ENCODE measurements around the gene PSMB3.

The PSMB3 gene

DNA sequence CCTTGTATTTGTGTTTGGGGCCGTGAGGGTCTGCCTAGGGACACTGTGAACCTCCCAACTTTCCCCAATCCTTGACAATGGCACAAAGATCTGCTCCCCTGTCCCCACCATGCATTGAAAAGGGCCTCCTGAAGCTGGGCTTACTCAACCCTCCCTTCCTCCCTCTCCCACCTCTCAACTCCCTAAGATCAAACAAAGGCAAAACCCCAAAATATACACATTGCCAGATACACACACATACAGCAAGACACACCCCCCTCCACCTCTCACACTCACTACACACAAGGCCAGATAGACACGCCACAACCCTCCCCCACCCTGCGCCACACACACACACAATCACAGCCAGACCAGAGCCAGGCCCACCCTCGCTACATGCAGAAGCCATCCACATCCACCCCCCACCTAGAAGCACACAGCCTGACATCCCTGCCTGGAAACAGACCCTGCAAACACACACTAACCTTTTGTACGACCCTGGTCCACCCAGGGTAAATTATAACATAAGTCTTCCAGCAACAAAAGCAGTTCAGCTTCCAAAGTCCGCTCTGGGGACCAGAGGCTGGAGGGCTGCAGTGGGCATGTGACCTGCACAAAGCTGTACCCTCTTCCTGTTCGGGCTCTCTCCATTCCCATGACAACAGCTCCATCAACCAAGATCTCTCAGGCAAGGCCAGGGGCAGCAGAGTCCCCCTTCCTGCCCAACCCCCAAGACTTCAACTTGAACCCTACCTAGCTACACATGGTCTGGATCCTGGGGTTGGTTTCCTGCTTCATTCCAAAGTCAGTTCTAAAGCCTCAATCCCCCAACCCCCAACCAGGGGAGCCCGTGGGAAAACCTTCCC is 6.3 kb upstream of the PSMB3 start:
- Histone ChIP-seq H3K36me3 (ENCODE audit: control insufficient read depth in 2 of 2, insufficient read depth in 1 of 2, low read length in 2 of 2) (no peaks in the 10 kb centered on the region; a peak in 1 of 3 replicates), H3K27ac (ENCODE audit: extremely low read depth, low read depth, low read length) (peak overlapping the region; percentile 96), H3K4me3 (ENCODE audit: low read depth, low read length) (peak overlapping the region; percentile 86), H3K9me3 (ENCODE audit: control insufficient read depth, insufficient read depth, low read depth, low read length) (no peaks in the 10 kb centered on the region), H3K4me1 (ENCODE audit: control insufficient read depth, insufficient read depth, low read length) (peaks cover 43% of the 10 kb centered on the region)
- CTCF ChIA-PET, result interaction anchor here (0.5 to 4.6 kb wide), 8 partner anchors 11 to 501 kb away, joined by 3 to 47 read pairs (median 3); no protein-coding TSS in a partner anchor
- POLR2A ChIA-PET, result interaction anchor here (0.7 to 2.1 kb wide), 7 partner anchors 8 to 107 kb away, joined by 3 to 18 read pairs (median 3); partner anchors contain the start of gene RPL23
- TF ChIP-seq ZNF266 (tag by site-specific recombination; IDR thresholded peaks at IDR 0.05; ENCODE audit: low read depth) (no peak), ZFP3 (tag by site-specific recombination; IDR thresholded peaks at IDR 0.05; ENCODE audit: low read depth) (no peak), ZSCAN23 (tag by site-specific recombination; IDR thresholded peaks at IDR 0.05) (peak; percentile 83; the same call in 1 of the 2 replicates), ZNF600 (tag by site-specific recombination; IDR thresholded peaks at IDR 0.05) (peak; percentile 84; the same call in 1 of the 2 replicates), ZSCAN16 (tag by site-specific recombination; IDR thresholded peaks at IDR 0.05) (no peak), ZNF701 (tag by site-specific recombination; IDR thresholded peaks at IDR 0.05) (no peak), ZNF292 (tag by site-specific recombination; IDR thresholded peaks at IDR 0.05; ENCODE audit: borderline replicate concordance, low read depth) (no peak), ZNF112 (tag by site-specific recombination; IDR thresholded peaks at IDR 0.05) (no peak), ZNF548 (tag by site-specific recombination; IDR thresholded peaks at IDR 0.05) (no peak), ZNF19 (tag by site-specific recombination; IDR thresholded peaks at IDR 0.05; ENCODE audit: low read depth) (no peak), ZNF624 (tag by site-specific recombination; IDR thresholded peaks at IDR 0.05) (no peak), MEIS1 (CRISPR knock-in tag; IDR thresholded peaks at IDR 0.05; ENCODE audit: borderline replicate concordance) (no peak), TCF7L2 (IDR thresholded peaks at IDR 0.05; ENCODE audit: borderline replicate concordance, low read depth, low read length) (no peak), KLF1 (tag by site-specific recombination; IDR thresholded peaks at IDR 0.05) (peak; percentile 84), ZNF558 (tag by site-specific recombination; IDR thresholded peaks at IDR 0.05) (no peak), IKZF3 (tag by site-specific recombination; IDR thresholded peaks at IDR 0.05) (no peak), ZNF48 (tag by site-specific recombination; IDR thresholded peaks at IDR 0.05) (no peak), REPIN1 (tag by site-specific recombination; IDR thresholded peaks at IDR 0.05; ENCODE audit: low read depth) (no peak), ZNF529 (tag by site-specific recombination; IDR thresholded peaks at IDR 0.05; ENCODE audit: insufficient replicate concordance) (no peak), ZNF175 (tag by site-specific recombination; IDR thresholded peaks at IDR 0.05) (no peak), ZNF777 (tag by site-specific recombination; IDR thresholded peaks at IDR 0.05; ENCODE audit: borderline replicate concordance) (no peak)
- TF ChIP-seq, protein P1, sequence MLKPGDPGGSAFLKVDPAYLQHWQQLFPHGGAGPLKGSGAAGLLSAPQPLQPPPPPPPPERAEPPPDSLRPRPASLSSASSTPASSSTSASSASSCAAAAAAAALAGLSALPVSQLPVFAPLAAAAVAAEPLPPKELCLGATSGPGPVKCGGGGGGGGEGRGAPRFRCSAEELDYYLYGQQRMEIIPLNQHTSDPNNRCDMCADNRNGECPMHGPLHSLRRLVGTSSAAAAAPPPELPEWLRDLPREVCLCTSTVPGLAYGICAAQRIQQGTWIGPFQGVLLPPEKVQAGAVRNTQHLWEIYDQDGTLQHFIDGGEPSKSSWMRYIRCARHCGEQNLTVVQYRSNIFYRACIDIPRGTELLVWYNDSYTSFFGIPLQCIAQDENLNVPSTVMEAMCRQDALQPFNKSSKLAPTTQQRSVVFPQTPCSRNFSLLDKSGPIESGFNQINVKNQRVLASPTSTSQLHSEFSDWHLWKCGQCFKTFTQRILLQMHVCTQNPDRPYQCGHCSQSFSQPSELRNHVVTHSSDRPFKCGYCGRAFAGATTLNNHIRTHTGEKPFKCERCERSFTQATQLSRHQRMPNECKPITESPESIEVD (tag by site-specific recombination; IDR thresholded peaks at IDR 0.05), result no peak
- TF ChIP-seq, protein P2, sequence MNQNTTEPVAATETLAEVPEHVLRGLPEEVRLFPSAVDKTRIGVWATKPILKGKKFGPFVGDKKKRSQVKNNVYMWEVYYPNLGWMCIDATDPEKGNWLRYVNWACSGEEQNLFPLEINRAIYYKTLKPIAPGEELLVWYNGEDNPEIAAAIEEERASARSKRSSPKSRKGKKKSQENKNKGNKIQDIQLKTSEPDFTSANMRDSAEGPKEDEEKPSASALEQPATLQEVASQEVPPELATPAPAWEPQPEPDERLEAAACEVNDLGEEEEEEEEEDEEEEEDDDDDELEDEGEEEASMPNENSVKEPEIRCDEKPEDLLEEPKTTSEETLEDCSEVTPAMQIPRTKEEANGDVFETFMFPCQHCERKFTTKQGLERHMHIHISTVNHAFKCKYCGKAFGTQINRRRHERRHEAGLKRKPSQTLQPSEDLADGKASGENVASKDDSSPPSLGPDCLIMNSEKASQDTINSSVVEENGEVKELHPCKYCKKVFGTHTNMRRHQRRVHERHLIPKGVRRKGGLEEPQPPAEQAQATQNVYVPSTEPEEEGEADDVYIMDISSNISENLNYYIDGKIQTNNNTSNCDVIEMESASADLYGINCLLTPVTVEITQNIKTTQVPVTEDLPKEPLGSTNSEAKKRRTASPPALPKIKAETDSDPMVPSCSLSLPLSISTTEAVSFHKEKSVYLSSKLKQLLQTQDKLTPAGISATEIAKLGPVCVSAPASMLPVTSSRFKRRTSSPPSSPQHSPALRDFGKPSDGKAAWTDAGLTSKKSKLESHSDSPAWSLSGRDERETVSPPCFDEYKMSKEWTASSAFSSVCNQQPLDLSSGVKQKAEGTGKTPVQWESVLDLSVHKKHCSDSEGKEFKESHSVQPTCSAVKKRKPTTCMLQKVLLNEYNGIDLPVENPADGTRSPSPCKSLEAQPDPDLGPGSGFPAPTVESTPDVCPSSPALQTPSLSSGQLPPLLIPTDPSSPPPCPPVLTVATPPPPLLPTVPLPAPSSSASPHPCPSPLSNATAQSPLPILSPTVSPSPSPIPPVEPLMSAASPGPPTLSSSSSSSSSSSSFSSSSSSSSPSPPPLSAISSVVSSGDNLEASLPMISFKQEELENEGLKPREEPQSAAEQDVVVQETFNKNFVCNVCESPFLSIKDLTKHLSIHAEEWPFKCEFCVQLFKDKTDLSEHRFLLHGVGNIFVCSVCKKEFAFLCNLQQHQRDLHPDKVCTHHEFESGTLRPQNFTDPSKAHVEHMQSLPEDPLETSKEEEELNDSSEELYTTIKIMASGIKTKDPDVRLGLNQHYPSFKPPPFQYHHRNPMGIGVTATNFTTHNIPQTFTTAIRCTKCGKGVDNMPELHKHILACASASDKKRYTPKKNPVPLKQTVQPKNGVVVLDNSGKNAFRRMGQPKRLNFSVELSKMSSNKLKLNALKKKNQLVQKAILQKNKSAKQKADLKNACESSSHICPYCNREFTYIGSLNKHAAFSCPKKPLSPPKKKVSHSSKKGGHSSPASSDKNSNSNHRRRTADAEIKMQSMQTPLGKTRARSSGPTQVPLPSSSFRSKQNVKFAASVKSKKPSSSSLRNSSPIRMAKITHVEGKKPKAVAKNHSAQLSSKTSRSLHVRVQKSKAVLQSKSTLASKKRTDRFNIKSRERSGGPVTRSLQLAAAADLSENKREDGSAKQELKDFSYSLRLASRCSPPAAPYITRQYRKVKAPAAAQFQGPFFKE (tag by site-specific recombination; IDR thresholded peaks at IDR 0.05; ENCODE audit: borderline replicate concordance), result no peak
- TF ChIP-seq, protein P3, sequence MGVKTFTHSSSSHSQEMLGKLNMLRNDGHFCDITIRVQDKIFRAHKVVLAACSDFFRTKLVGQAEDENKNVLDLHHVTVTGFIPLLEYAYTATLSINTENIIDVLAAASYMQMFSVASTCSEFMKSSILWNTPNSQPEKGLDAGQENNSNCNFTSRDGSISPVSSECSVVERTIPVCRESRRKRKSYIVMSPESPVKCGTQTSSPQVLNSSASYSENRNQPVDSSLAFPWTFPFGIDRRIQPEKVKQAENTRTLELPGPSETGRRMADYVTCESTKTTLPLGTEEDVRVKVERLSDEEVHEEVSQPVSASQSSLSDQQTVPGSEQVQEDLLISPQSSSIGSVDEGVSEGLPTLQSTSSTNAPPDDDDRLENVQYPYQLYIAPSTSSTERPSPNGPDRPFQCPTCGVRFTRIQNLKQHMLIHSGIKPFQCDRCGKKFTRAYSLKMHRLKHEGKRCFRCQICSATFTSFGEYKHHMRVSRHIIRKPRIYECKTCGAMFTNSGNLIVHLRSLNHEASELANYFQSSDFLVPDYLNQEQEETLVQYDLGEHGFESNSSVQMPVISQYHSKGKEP (tag by site-specific recombination; IDR thresholded peaks at IDR 0.05), result no peak
- TF ChIP-seq, protein P4, sequence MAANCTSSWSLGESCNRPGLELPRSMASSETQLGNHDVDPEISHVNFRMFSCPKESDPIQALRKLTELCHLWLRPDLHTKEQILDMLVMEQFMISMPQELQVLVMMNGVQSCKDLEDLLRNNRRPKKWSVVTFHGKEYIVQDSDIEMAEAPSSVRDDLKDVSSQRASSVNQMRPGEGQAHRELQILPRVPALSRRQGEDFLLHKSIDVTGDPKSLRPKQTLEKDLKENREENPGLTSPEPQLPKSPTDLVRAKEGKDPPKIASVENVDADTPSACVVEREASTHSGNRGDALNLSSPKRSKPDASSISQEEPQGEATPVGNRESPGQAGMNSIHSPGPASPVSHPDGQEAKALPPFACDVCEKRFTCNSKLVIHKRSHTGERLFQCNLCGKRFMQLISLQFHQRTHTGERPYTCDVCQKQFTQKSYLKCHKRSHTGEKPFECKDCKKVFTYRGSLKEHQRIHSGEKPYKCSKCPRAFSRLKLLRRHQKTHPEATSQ (tag by site-specific recombination; IDR thresholded peaks at IDR 0.05), result no peak

Measured in HEK293 (cell line).